H7 (cell line): ENCODE data around the gene STAMBP. TPM values are rescaled to one million over a fixed set of nuclear protein-coding genes. Genes with fewer than 3 reads are reported as not detected.
"Not testable (repeated sequence)": the region's sequence is repeated elsewhere in the genome, so short reads cannot be mapped to it uniquely, and the experiment has no call there.

Experiments
- DNase-seq: peaks from one replicate; pipeline ENCODE4 v3.0.0; 2012
- H3K27me3 ChIP-seq: 2 replicates; pipeline ENCODE4 v1.6.0; 2011; ENCODE audit warnings: mild to moderate bottlenecking, low read length; ENCODE audit not compliant: control insufficient read depth, insufficient read depth
- H3K36me3 ChIP-seq: replicated peaks from 2 replicates; pipeline ENCODE4 v1.5.1; 2011; ENCODE audit warnings: low read length; ENCODE audit not compliant: control insufficient read depth, insufficient read depth
- H3K4me3 ChIP-seq: 2 replicates; pipeline ENCODE4 v1.5.1; 2011; ENCODE audit warnings: low read depth, mild to moderate bottlenecking, control low read depth, low read length, moderate library complexity; ENCODE audit not compliant: insufficient read depth
- total RNA-seq: library from RNA; depleted of rRNA; stranded (reverse); fragments of >200 nt; shearing (Covaris generic); gene quantifications from 2 replicates; pipeline ENCODE4 v1.2.3, GENCODE V29; 2014

Gene STAMBP
- total RNA-seq, 1 experiment from 2014 or later = 45.4 TPM

GRCh38 chr2:73901143-73901542, 72.4 kb downstream of the STAMBP start:
- H3K27me3 ChIP-seq = peaks cover 2% of the 10 kb centered on the region; the same call in 1 of the 2 replicates
- no peaks in the 10 kb centered on the region for H3K36me3 ChIP-seq
- DNase-seq = no peak
- H3K4me3 ChIP-seq = no peak overlapping the region

- Histone ChIP-seq H3K4me3 (no peak overlapping the region), H3K36me3 (no peaks in the 10 kb centered on the region), H3K27me3 (peaks cover 2% of the 10 kb centered on the region; the same call in 1 of the 2 replicates)
- no peak for DNase-seq
Observed at GRCh38 chr2:73902284-73902683, 73.5 kb downstream of the STAMBP start.

- no peaks in the 10 kb centered on the region for H3K36me3 ChIP-seq
Observed at GRCh38 chr2:73903313-73903712, 74.6 kb downstream of the STAMBP start.

GRCh38 chr2:73903949-73904613, 75.3 kb downstream of the STAMBP start:
- not testable (repeated sequence) for H3K4me3 ChIP-seq, H3K36me3 ChIP-seq, DNase-seq, H3K27me3 ChIP-seq

More at GRCh38 chr2:73903313-73903712, 74.6 kb downstream of the STAMBP start:
- DNase-seq = no peak
- Histone ChIP-seq H3K27me3 (peaks cover 2% of the 10 kb centered on the region; the same call in 1 of the 2 replicates), H3K4me3 (no peak overlapping the region)

GRCh38 chr2:73904952-73905351, 76.2 kb downstream of the STAMBP start:
- H3K27me3 ChIP-seq = peaks cover 2% of the 10 kb centered on the region; the same call in 1 of the 2 replicates
- H3K36me3 ChIP-seq = no peaks in the 10 kb centered on the region
- no peak for DNase-seq
- H3K4me3 ChIP-seq = no peak overlapping the region

GRCh38 chr2:73906847-73907505, 78.2 kb downstream of the STAMBP start:
- Histone ChIP-seq H3K36me3 (no peaks in the 10 kb centered on the region), H3K4me3 (no peak overlapping the region), H3K27me3 (peaks cover 2% of the 10 kb centered on the region; the same call in 1 of the 2 replicates)
- no peak for DNase-seq

GRCh38 chr2:73907840-73908452, 79.2 kb downstream of the STAMBP start:
- Histone ChIP-seq H3K27me3 (no peaks in the 10 kb centered on the region), H3K36me3 (no peaks in the 10 kb centered on the region), H3K4me3 (no peak overlapping the region)
- peak; percentile 72 for DNase-seq

GRCh38 chr2:73908689-73909652, 80.2 kb downstream of the STAMBP start:
- H3K27me3 ChIP-seq = no peaks in the 10 kb centered on the region
- no peak overlapping the region for H3K4me3 ChIP-seq
- H3K36me3 ChIP-seq = no peaks in the 10 kb centered on the region
- DNase-seq = no peak

GRCh38 chr2:73910873-73911547, 82.2 kb downstream of the STAMBP start:
- DNase-seq = no peak
- H3K36me3 ChIP-seq = no peaks in the 10 kb centered on the region
- H3K27me3 ChIP-seq = no peaks in the 10 kb centered on the region
- H3K4me3 ChIP-seq = no peak overlapping the region

GRCh38 chr2:73911548-73912208, 82.9 kb downstream of the STAMBP start:
- H3K27me3 ChIP-seq = no peaks in the 10 kb centered on the region
- no peaks in the 10 kb centered on the region for H3K36me3 ChIP-seq
- DNase-seq = no peak
- no peak overlapping the region for H3K4me3 ChIP-seq

- no peaks in the 10 kb centered on the region for H3K36me3 ChIP-seq
- no peaks in the 10 kb centered on the region for H3K27me3 ChIP-seq
Observed at GRCh38 chr2:73913414-73914054, 84.8 kb downstream of the STAMBP start.

GRCh38 chr2:73914667-73915066, 85.9 kb downstream of the STAMBP start:
- no peaks in the 10 kb centered on the region for H3K36me3 ChIP-seq
- H3K27me3 ChIP-seq = no peaks in the 10 kb centered on the region
- no peak for DNase-seq
- H3K4me3 ChIP-seq = no peak overlapping the region

More at GRCh38 chr2:73913414-73914054, 84.8 kb downstream of the STAMBP start:
- no peak for DNase-seq
- no peak overlapping the region for H3K4me3 ChIP-seq

GRCh38 chr2:73915437-73915993, 86.8 kb downstream of the STAMBP start:
- no peaks in the 10 kb centered on the region for H3K27me3 ChIP-seq
- H3K36me3 ChIP-seq = no peaks in the 10 kb centered on the region
- no peak overlapping the region for H3K4me3 ChIP-seq

More at GRCh38 chr2:73915437-73915993, 86.8 kb downstream of the STAMBP start:
- no peak for DNase-seq
